HCT116 (cell line): ENCODE data around the gene RECQL5. TPM values are rescaled to one million over a fixed set of nuclear protein-coding genes. Genes with fewer than 3 reads are reported as not detected.

Source experiments
- ATAC-seq: fragments of 200-7000 bp; cut with Tn5 transposase; 2 replicates; pipeline ENCODE4 v1.9.1; 2020; ENCODE audit warnings: mild to moderate bottlenecking, moderate library complexity
- BruUV-seq: library from RNA; stranded (reverse); fragments of 400-500 nt; replicated peaks from 2 replicates; lab custom pipeline; 2021; lab: Mats Ljungman, UMichigan
- CTCF ChIA-PET: fragments of 300-600 bp; sonication (Branson Sonifier 250); formaldehyde crosslinking; loops from one replicate; lab custom pipeline; 2021; ENCODE audit warnings: antibody characterized with exemption; lab: Charles Lee
- POLR2A ChIA-PET: fragments of 300-600, 350-600 bp; sonication (Branson Sonifier 250); formaldehyde crosslinking; loops from one replicate; lab custom pipeline; 2021; ENCODE audit warnings: antibody characterized with exemption; lab: Charles Lee
- RAD21 ChIA-PET, 2 experiments: fragments of 300-600 bp; sonication (Branson Sonifier 250); formaldehyde crosslinking; loops; one replicate each; lab custom pipeline; 2023; ENCODE audit warnings: low total read pairs in 2 of 2; ENCODE audit not compliant: uncharacterized antibody in 2 of 2, unreplicated experiment in 2 of 2, low non-redundant PET in 1 of 2; lab: Charles Lee
- DNase-seq: peaks from one replicate; pipeline ENCODE4 v3.0.0-alpha.2; 2010; ENCODE audit warnings: low read depth, low spot score
- H2AFZ ChIP-seq: fragments of 200-600 bp; shearing (Covaris generic), sonication (generic); 2 replicates; pipeline ENCODE4 v1.6.1; 2017; ENCODE audit warnings: low read depth, mixed run types, mixed read lengths, antibody characterized with exemption, low read length; ENCODE audit not compliant: poor library complexity, severe bottlenecking
- H3K27ac ChIP-seq: 2 replicates; pipeline ENCODE4 v1.5.1; 2012; ENCODE audit warnings: low read depth, low read length
- H3K27me3 ChIP-seq: fragments of 200-600 bp; sonication (generic); 2 replicates; pipeline ENCODE4 v1.6.1; 2016; ENCODE audit warnings: mixed run types, low read length, mixed read lengths; ENCODE audit not compliant: insufficient read depth
- H3K36me3 ChIP-seq, 2 experiments: fragments of 200-500 bp in 1 of 2; fragments of 200-600 bp in 1 of 2; sonication (Bioruptor generic) in 1 of 2; sonication (generic) in 1 of 2; 2 replicates each; pipeline versions ENCODE4 v1.5.1 to v1.6.1; 2014 to 2016; ENCODE audit warnings: low read length in 2 of 2, inconsistent platforms in 1 of 2, mixed read lengths in 1 of 2, mixed run types in 1 of 2; ENCODE audit not compliant: insufficient read depth in 2 of 2, control insufficient read depth in 1 of 2
- H3K4me1 ChIP-seq, 2 experiments: fragments of 200-600 bp in 1 of 2; sonication (generic) in 1 of 2; 2 replicates each; pipeline versions ENCODE4 v1.5.1 to v1.6.1; 2012 to 2017; ENCODE audit warnings: low read length in 2 of 2, inconsistent platforms in 1 of 2, mild to moderate bottlenecking in 1 of 2, mixed read lengths in 1 of 2, mixed run types in 1 of 2, moderate library complexity in 1 of 2; ENCODE audit not compliant: insufficient read depth in 2 of 2, control insufficient read depth in 1 of 2
- H3K4me2 ChIP-seq: fragments of 200-600 bp; sonication (generic); 2 replicates; pipeline ENCODE4 v1.6.1; 2017; ENCODE audit warnings: mixed run types, low read length, mixed read lengths
- H3K4me3 ChIP-seq, 2 experiments: fragments of 200-600 bp in 1 of 2; sonication (generic) in 1 of 2; replicated peaks in 1 of 2; 2 replicates each; pipeline ENCODE4 v1.5.1; 2011 to 2016; ENCODE audit warnings: low read length in 2 of 2, control low read depth in 1 of 2, low read depth in 1 of 2, mild to moderate bottlenecking in 1 of 2, mixed read lengths in 1 of 2, mixed run types in 1 of 2
- H3K79me2 ChIP-seq: fragments of 200-600 bp; sonication (generic); 2 replicates; pipeline ENCODE4 v1.6.1; 2017; ENCODE audit warnings: mild to moderate bottlenecking, mixed run types, low read length, moderate library complexity, mixed read lengths; ENCODE audit not compliant: insufficient read depth
- H3K9ac ChIP-seq: fragments of 200-600 bp; sonication (generic); 2 replicates; pipeline ENCODE4 v1.6.1; 2016; ENCODE audit warnings: low read length, mixed read lengths
- H3K9me2 ChIP-seq: fragments of 200-600 bp; sonication (generic), shearing (Covaris generic); 2 replicates; pipeline ENCODE4 v1.6.1; 2017; ENCODE audit warnings: mixed run types, mild to moderate bottlenecking, moderate library complexity; ENCODE audit not compliant: insufficient read depth
- H3K9me3 ChIP-seq, 2 experiments: fragments of 200-500 bp in 1 of 2; fragments of 200-600 bp in 1 of 2; sonication (Bioruptor generic) in 1 of 2; sonication (generic) in 1 of 2; 2 replicates each; pipeline ENCODE4 v1.6.1; 2014 to 2017; ENCODE audit warnings: low read length in 2 of 2, mixed read lengths in 2 of 2, inconsistent platforms in 1 of 2, low read depth in 1 of 2, mild to moderate bottlenecking in 1 of 2, mixed run types in 1 of 2, moderate library complexity in 1 of 2; ENCODE audit not compliant: control insufficient read depth in 1 of 2, insufficient read depth in 1 of 2
- H4K20me1 ChIP-seq: fragments of 200-600 bp; sonication (generic), shearing (Covaris generic); 2 replicates; pipeline ENCODE4 v1.6.1; 2017; ENCODE audit warnings: mixed run types, mild to moderate bottlenecking, moderate library complexity; ENCODE audit not compliant: insufficient read depth
- ATF3 ChIP-seq: IDR thresholded peaks from 2 replicates; pipeline ENCODE4 v1.6.1; 2012
- CEBPB ChIP-seq: IDR thresholded peaks from 2 replicates; pipeline ENCODE4 v1.6.1; 2012; ENCODE audit warnings: low read depth
- CTCF ChIP-seq, 3 experiments: fragments of 200-600 bp in 1 of 3; sonication (generic) in 1 of 3; IDR thresholded peaks in 2 of 3; conservative IDR thresholded peaks in 1 of 3; 2 replicates each; pipeline ENCODE4 v1.5.1; 2012 to 2017; ENCODE audit warnings: low read depth in 2 of 3, low read length in 2 of 3, antibody characterized with exemption in 1 of 3, borderline replicate concordance in 1 of 3, control low read depth in 1 of 3, mild to moderate bottlenecking in 1 of 3, mixed read lengths in 1 of 3, mixed run types in 1 of 3, moderate library complexity in 1 of 3; ENCODE audit not compliant: insufficient read depth in 1 of 3
- EGR1 ChIP-seq: IDR thresholded peaks from 2 replicates; pipeline ENCODE4 v1.6.1; 2012; ENCODE audit warnings: low read depth
- ELF1 ChIP-seq: IDR thresholded peaks from 2 replicates; pipeline ENCODE4 v1.6.1; 2012; ENCODE audit warnings: low read depth, borderline replicate concordance
- EZH2 ChIP-seq: fragments of 200-600 bp; sonication (generic); IDR thresholded peaks from 2 replicates; pipeline ENCODE4 v1.6.1; 2017; ENCODE audit warnings: antibody characterized with exemption, mixed run types
- FOSL1 ChIP-seq: IDR thresholded peaks from 2 replicates; pipeline ENCODE4 v1.6.1; 2012; ENCODE audit warnings: low read depth
- SIN3A ChIP-seq: IDR thresholded peaks from 2 replicates; pipeline ENCODE4 v1.6.1; 2012; ENCODE audit warnings: low read depth
- ZBTB33 ChIP-seq: IDR thresholded peaks from 2 replicates; pipeline ENCODE4 v1.6.1; 2011; ENCODE audit warnings: mild to moderate bottlenecking, low read length, moderate library complexity; ENCODE audit not compliant: insufficient replicate concordance; ENCODE audit errors: extremely low read depth
- ZFX ChIP-seq: fragments of 450-650 bp; IDR thresholded peaks from 2 replicates; pipeline ENCODE4 v1.6.1; 2017
- intact Hi-C: fragments of 100-400 bp; cut with micrococcal nuclease; formaldehyde crosslinking; loops from 2 replicates; pipeline ENCODE4 v1.10.0; 2022
- total RNA-seq: library from RNA; stranded (reverse); gene quantifications from one replicate; pipeline ENCODE4 v1.2.1, GENCODE V29; 2021; ENCODE audit not compliant: unreplicated experiment

The RECQL5 gene
- total RNA-seq, 1 experiment from 2014 or later: 83.3 TPM

GRCh38 chr17:75692976-75693375, 26.0 kb upstream of the RECQL5 start:
- Histone ChIP-seq H3K36me3 (peaks cover 0 to 16% of the 10 kb centered on the region in 2 experiments; a peak in 1 of 4 replicates), H2AFZ (no peak overlapping the region), H3K4me2 (peak overlapping the region; percentile 53), H3K4me3 (no peak overlapping the region), H3K9ac (peak overlapping the region; percentile 47), H3K27ac (peak overlapping the region; percentile 94), H4K20me1 (no peaks in the 10 kb centered on the region), H3K4me1 (peaks cover 80 to 99% of the 10 kb centered on the region in 2 experiments), H3K9me2 (no peaks in the 10 kb centered on the region), H3K79me2 (peaks cover 87% of the 10 kb centered on the region), H3K27me3 (no peaks in the 10 kb centered on the region), H3K9me3 (no peaks in the 10 kb centered on the region)
- ChIA-PET POLR2A (interaction anchor here (2.0 to 3.3 kb wide), 4 partner anchors 10 to 87 kb away, joined by 4 to 17 read pairs (median 14); partner anchors contain the start of gene ITGB4), CTCF (interaction anchor here (0.9 to 4.7 kb wide), 4 partner anchors 9 to 57 kb away, joined by 3 to 31 read pairs (median 6); partner anchors contain the start of gene ITGB4), RAD21 (interaction anchor here (1.1 to 2.0 kb wide), 2 partner anchors 8 to 29 kb away, joined by 3 to 5 read pairs; partner anchors contain the start of gene ITGB4 (in 1 of the 2))
- DNase-seq: no peak
- ATAC-seq: no peak
- BruUV-seq: no TSS peak
- intact Hi-C loops: no loop called here
- TF ChIP-seq EZH2 (no peak), ATF3 (no peak), CEBPB (no peak), EGR1 (no peak), ELF1 (no peak), ZBTB33 (no peak), SIN3A (no peak), ZFX (no peak), CTCF (IDR thresholded peaks at IDR 0.05 in 2 of 3, conservative IDR thresholded peaks at IDR 0.05 in 1 of 3; ENCODE audit: borderline replicate concordance in 1 of 3, insufficient read depth in 1 of 3, low read depth in 2 of 3, low read length in 2 of 3) (no peak), FOSL1 (no peak)
